Neuronal stem cell (in vitro differentiated cells): ENCODE results near the gene EXPH5.

Source experiments
- DNase-seq: peaks from one replicate; pipeline ENCODE4 v3.0.0-alpha.2; 2013; ENCODE audit warnings: low spot score
- H2AFZ ChIP-seq: one replicate; pipeline ENCODE4 v1.6.1; 2013; ENCODE audit warnings: mild to moderate bottlenecking, low read length, inconsistent platforms
- H2AK5ac ChIP-seq: 2 replicates; pipeline ENCODE4 v1.6.1; 2013; ENCODE audit warnings: low read depth, mild to moderate bottlenecking, inconsistent platforms, low read length, moderate library complexity, mixed read lengths
- H2BK120ac ChIP-seq: 2 replicates; pipeline ENCODE4 v1.6.1; 2013; ENCODE audit warnings: low read depth, mild to moderate bottlenecking, inconsistent platforms, low read length, moderate library complexity, mixed read lengths
- H2BK12ac ChIP-seq: one replicate; pipeline ENCODE4 v1.6.1; 2013; ENCODE audit warnings: low read length, inconsistent platforms
- H2BK15ac ChIP-seq: 2 replicates; pipeline ENCODE4 v1.6.1; 2013; ENCODE audit warnings: mild to moderate bottlenecking, low read length, inconsistent platforms, mixed read lengths
- H2BK5ac ChIP-seq: one replicate; pipeline ENCODE4 v1.6.1; 2013; ENCODE audit warnings: inconsistent platforms, mild to moderate bottlenecking, low read length, moderate library complexity
- H3K14ac ChIP-seq: one replicate; pipeline ENCODE4 v1.6.1; 2013; ENCODE audit warnings: low read length, inconsistent platforms
- H3K18ac ChIP-seq: 2 replicates; pipeline ENCODE4 v1.6.1; 2013; ENCODE audit warnings: low read length, inconsistent platforms
- H3K23ac ChIP-seq: 2 replicates; pipeline ENCODE4 v1.6.1; 2013; ENCODE audit warnings: low read depth, mild to moderate bottlenecking, mixed read lengths, low read length, inconsistent platforms; ENCODE audit not compliant: poor library complexity
- H3K27ac ChIP-seq: replicated peaks from 3 replicates; pipeline ENCODE4 v1.5.1; 2013; ENCODE audit warnings: low read length, inconsistent platforms
- H3K27me3 ChIP-seq, 3 experiments: 2 replicates each; pipeline ENCODE4 v1.6.1; 2013; ENCODE audit warnings: low read length in 3 of 3, mild to moderate bottlenecking in 2 of 3, inconsistent platforms in 1 of 3, low read depth in 1 of 3, mixed read lengths in 1 of 3, moderate library complexity in 1 of 3; ENCODE audit not compliant: control insufficient read depth in 3 of 3, insufficient read depth in 3 of 3
- H3K36me3 ChIP-seq, 2 donors: replicated peaks in 1 of 2; 2 replicates each; pipeline ENCODE4 v1.6.1; 2013; ENCODE audit warnings: low read length in 2 of 2; ENCODE audit not compliant: control insufficient read depth in 2 of 2, insufficient read depth in 2 of 2
- H3K4ac ChIP-seq: 2 replicates; pipeline ENCODE4 v1.6.1; 2013; ENCODE audit warnings: inconsistent platforms, mild to moderate bottlenecking, low read length, moderate library complexity
- H3K4me1 ChIP-seq, 2 donors: 1 replicate in 1 of 2; 2 replicates in 1 of 2; pipeline ENCODE4 v1.6.1; 2013; ENCODE audit warnings: low read length in 2 of 2, low read depth in 1 of 2; ENCODE audit not compliant: control insufficient read depth in 2 of 2, insufficient read depth in 1 of 2
- H3K4me2 ChIP-seq: one replicate; pipeline ENCODE4 v1.6.1; 2013; ENCODE audit warnings: mild to moderate bottlenecking, low read length, inconsistent platforms; ENCODE audit not compliant: insufficient read depth, poor library complexity, severe bottlenecking
- H3K4me3 ChIP-seq, 2 donors: 2 replicates each; pipeline ENCODE4 v1.5.1; 2013; ENCODE audit warnings: low read length in 2 of 2, mild to moderate bottlenecking in 2 of 2, inconsistent platforms in 1 of 2, moderate library complexity in 1 of 2
- H3K79me1 ChIP-seq: one replicate; pipeline ENCODE4 v1.6.1; 2013; ENCODE audit warnings: low read depth, mild to moderate bottlenecking, inconsistent platforms, low read length, moderate library complexity
- H3K9ac ChIP-seq: one replicate; pipeline ENCODE4 v1.6.1; 2013; ENCODE audit warnings: mild to moderate bottlenecking, low read depth, low read length, inconsistent platforms; ENCODE audit not compliant: poor library complexity
- H3K9me3 ChIP-seq, 2 donors: replicated peaks in 1 of 2; 2 replicates each; pipeline versions ENCODE3 to v1.6.1; 2013; ENCODE audit warnings: low read length in 2 of 2, mild to moderate bottlenecking in 2 of 2, inconsistent platforms in 1 of 2, low read depth in 1 of 2, mixed read lengths in 1 of 2, moderate library complexity in 1 of 2; ENCODE audit not compliant: control insufficient read depth in 2 of 2, insufficient read depth in 1 of 2
- H4K8ac ChIP-seq: one replicate; pipeline ENCODE4 v1.6.1; 2013; ENCODE audit warnings: low read depth, mild to moderate bottlenecking, inconsistent platforms, low read length, moderate library complexity
- H4K91ac ChIP-seq: one replicate; pipeline ENCODE4 v1.6.1; 2013; ENCODE audit warnings: low read length, low read depth, mild to moderate bottlenecking, inconsistent platforms; ENCODE audit not compliant: poor library complexity
- WGBS, 2 donors: extraction: QIAGEN DNeasy Blood & Tissue Kit; methylation state at CpG; one replicate each; pipeline ENCODE4 v1.1.7; 2013; ENCODE audit warnings: missing lambda C conversion rate in 2 of 2, mixed read lengths in 1 of 2; ENCODE audit not compliant: insufficient read length in 2 of 2, insufficient replicate concordance in 1 of 2; ENCODE audit errors: extremely low coverage in 2 of 2; 5-methylcytosine and 5-hydroxymethylcytosine counted together

EXPH5 gene

DNA sequence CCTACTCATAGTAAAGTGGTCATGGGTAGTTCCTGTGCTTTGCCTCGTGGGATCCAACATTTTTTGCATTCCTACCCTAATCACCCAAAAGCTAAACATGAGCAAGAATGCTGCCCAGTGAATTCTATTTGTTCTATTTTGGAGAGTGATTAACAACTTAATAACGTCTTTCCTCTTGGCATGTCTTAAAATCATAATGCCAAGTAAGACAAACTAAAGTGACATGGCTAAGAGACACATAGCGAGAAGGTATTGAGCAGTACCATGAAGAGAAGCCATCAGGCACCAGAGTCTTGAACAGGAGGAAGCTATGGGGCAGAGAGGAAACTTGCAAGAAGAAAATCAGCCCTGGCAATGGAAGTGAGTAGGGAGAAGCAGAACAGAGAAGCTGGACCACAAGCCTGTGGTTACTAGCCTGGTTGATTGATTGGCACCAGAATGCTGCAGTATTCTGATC is 32.0 kb downstream of the EXPH5 start:
- Histone ChIP-seq H2AFZ (no peak overlapping the region), H2AK5ac (no peak overlapping the region), H3K79me1 (no peaks in the 10 kb centered on the region), H3K27ac (no peak overlapping the region), H3K4ac (no peak overlapping the region), H3K36me3 (no peaks in the 10 kb centered on the region), H3K9me3 (no peaks in the 10 kb centered on the region), H2BK12ac (no peak overlapping the region), H3K4me1 (peaks cover 4 to 7% of the 10 kb centered on the region in 2 donors), H3K4me3 (no peak overlapping the region), H3K18ac (no peak overlapping the region), H2BK120ac (no peak overlapping the region), H2BK15ac (no peak overlapping the region), H3K4me2 (no peak overlapping the region), H2BK5ac (no peak overlapping the region), H4K8ac (no peak overlapping the region), H3K9ac (no peak overlapping the region), H3K23ac (no peak overlapping the region), H3K27me3 (no peaks in the 10 kb centered on the region), H3K14ac (no peak overlapping the region), H4K91ac (no peak overlapping the region)
- no CpG with 5 or more reads among the region's 3 CpGs for WGBS, 2 donors
- DNase-seq, result no peak

DNA sequence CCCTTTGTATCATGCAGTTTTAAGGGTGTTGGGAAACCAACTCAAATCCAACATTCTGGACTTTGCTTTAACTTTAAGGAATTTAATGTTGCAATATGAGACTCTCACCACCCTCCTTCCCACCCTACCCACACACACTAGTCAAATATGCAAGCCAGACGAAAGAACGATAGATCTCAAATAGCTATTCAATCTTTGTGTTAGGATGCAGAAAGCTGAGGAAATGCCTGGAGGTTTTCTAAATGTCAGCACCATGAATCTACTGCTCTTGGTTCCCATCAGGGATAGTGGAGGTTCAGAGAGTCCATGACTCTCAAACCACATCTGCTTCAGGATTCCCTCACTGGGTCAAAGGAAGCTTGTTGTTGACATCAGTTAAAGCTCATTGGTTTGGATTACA is 33.7 kb downstream of the EXPH5 start:
- H3K14ac ChIP-seq, result no peak overlapping the region
- no peaks in the 10 kb centered on the region for H3K36me3 ChIP-seq
- H3K4me1 ChIP-seq, result peaks cover 4 to 7% of the 10 kb centered on the region in 2 donors
- no peak for DNase-seq
- H3K23ac ChIP-seq, result no peak overlapping the region
- no peak overlapping the region for H3K4ac ChIP-seq
- H3K79me1 ChIP-seq, result no peaks in the 10 kb centered on the region
- no peak overlapping the region for H3K4me3 ChIP-seq
- H4K91ac ChIP-seq, result no peak overlapping the region
- no peak overlapping the region for H3K27ac ChIP-seq
- H3K9me3 ChIP-seq, result no peaks in the 10 kb centered on the region
- no peaks in the 10 kb centered on the region for H3K27me3 ChIP-seq
- no peak overlapping the region for H2BK120ac ChIP-seq
- no peak overlapping the region for H2BK12ac ChIP-seq
- H3K9ac ChIP-seq, result no peak overlapping the region
- no CpG with 5 or more reads among the region's 2 CpGs for WGBS, 2 donors
- no peak overlapping the region for H3K18ac ChIP-seq
- no peak overlapping the region for H2AFZ ChIP-seq
- H3K4me2 ChIP-seq, result no peak overlapping the region
- no peak overlapping the region for H2BK5ac ChIP-seq
- no peak overlapping the region for H2BK15ac ChIP-seq
- no peak overlapping the region for H4K8ac ChIP-seq
- H2AK5ac ChIP-seq, result no peak overlapping the region

DNA sequence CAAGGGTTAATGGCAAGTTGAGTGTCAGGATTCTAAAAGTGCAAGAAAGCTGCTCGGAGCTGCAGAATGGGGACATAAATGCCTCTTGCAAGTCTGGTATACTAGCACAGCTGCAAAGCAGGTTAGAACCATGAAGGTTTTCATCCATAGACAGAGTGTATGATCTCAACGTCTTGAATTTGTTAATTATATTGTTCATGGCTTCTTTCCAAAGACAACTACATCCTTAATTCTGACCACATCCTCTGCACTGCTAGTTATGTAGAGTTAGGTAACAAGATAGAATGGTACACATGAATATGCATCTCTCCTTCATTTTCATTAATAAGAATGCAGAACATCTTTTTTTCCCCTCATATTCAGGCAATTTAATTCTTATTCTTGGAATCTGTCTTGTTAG is 34.2 kb downstream of the EXPH5 start:
- H4K91ac ChIP-seq, result no peak overlapping the region
- H4K8ac ChIP-seq, result no peak overlapping the region
- H3K9ac ChIP-seq, result no peak overlapping the region
- H3K4me3 ChIP-seq, result no peak overlapping the region
- H3K27me3 ChIP-seq, result no peaks in the 10 kb centered on the region
- H3K79me1 ChIP-seq, result no peaks in the 10 kb centered on the region
- H3K4me1 ChIP-seq, result peaks cover 4 to 7% of the 10 kb centered on the region in 2 donors
- no peak overlapping the region for H3K4me2 ChIP-seq
- H2BK15ac ChIP-seq, result no peak overlapping the region
- DNase-seq, result no peak
- H3K18ac ChIP-seq, result no peak overlapping the region
- H2BK12ac ChIP-seq, result no peak overlapping the region
- WGBS, 2 donors, result no CpG with 5 or more reads among the region's 2 CpGs
- H3K36me3 ChIP-seq, result no peaks in the 10 kb centered on the region
- H2AK5ac ChIP-seq, result no peak overlapping the region
- no peak overlapping the region for H3K27ac ChIP-seq
- H3K9me3 ChIP-seq, result no peaks in the 10 kb centered on the region
- H2BK5ac ChIP-seq, result no peak overlapping the region
- H3K4ac ChIP-seq, result no peak overlapping the region
- no peak overlapping the region for H3K14ac ChIP-seq
- H3K23ac ChIP-seq, result no peak overlapping the region
- H2AFZ ChIP-seq, result no peak overlapping the region
- no peak overlapping the region for H2BK120ac ChIP-seq

DNA sequence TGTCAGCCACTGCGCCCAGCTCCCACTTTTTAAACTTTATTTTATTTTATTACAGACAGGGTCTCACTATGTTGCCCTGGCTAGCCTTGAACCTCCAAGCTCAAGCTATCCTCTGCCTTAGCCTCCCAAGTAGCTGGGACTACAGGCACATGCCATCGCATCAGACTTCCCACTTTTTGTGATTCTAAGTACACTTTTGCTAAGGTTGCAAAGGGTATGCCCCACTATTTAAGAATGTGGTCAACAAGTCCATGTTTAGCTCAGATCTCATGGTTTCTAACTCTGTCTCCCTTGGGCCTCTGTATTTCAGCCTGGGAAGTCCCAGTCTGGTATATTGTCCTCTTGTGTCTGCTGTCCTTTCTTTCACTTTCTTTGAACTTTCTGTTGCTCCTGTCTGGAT is 35.3 kb downstream of the EXPH5 start:
- Histone ChIP-seq H3K18ac (no peak overlapping the region), H3K4me3 (no peak overlapping the region), H3K36me3 (no peaks in the 10 kb centered on the region), H2AK5ac (no peak overlapping the region), H3K79me1 (no peaks in the 10 kb centered on the region), H3K4me2 (no peak overlapping the region), H2BK120ac (no peak overlapping the region), H2BK15ac (no peak overlapping the region), H3K27me3 (no peaks in the 10 kb centered on the region), H4K91ac (no peak overlapping the region), H3K14ac (no peak overlapping the region), H3K9me3 (no peaks in the 10 kb centered on the region), H3K23ac (no peak overlapping the region), H2BK12ac (no peak overlapping the region), H2AFZ (no peak overlapping the region), H4K8ac (no peak overlapping the region), H3K4ac (no peak overlapping the region), H3K27ac (no peak overlapping the region), H2BK5ac (no peak overlapping the region), H3K4me1 (peaks cover 3 to 4% of the 10 kb centered on the region in 2 donors), H3K9ac (no peak overlapping the region)
- DNase-seq, result no peak
- WGBS, 2 donors, result no CpG with 5 or more reads among the region's 2 CpGs
